GM23338 (cell line): Measurements from ENCODE around the gene MTFR1L. TPM values are rescaled to one million over a fixed set of nuclear protein-coding genes. Genes with fewer than 3 reads are reported as not detected.

Experiments used
- ATAC-seq: fragments of 200-7000 bp; cut with Tn5 transposase; 3 replicates; pipeline ENCODE4 v1.9.1; 2020
- DNase-seq: peaks from one replicate; pipeline ENCODE4 v3.0.0-alpha.2; 2015; ENCODE audit warnings: low spot score
- H2AFZ ChIP-seq: fragments of 200-600 bp; sonication (generic); 2 replicates; pipeline ENCODE4 v1.8.0; 2016; ENCODE audit warnings: antibody characterized with exemption, mild to moderate bottlenecking, moderate library complexity
- H3F3A ChIP-seq: fragments of 200-600 bp; sonication (generic); replicated peaks from 2 replicates; pipeline ENCODE4 v1.8.0; 2017; ENCODE audit warnings: antibody characterized with exemption, mixed run types, low read depth
- H3K27ac ChIP-seq: fragments of 200-600 bp; sonication (generic); 2 replicates; pipeline ENCODE4 v1.6.1; 2016; ENCODE audit warnings: low read depth
- H3K27me3 ChIP-seq: fragments of 200-600 bp; sonication (generic); 2 replicates; pipeline ENCODE4 v1.8.0; 2016; ENCODE audit warnings: mild to moderate bottlenecking, mixed run types, moderate library complexity; ENCODE audit not compliant: insufficient read depth
- H3K36me3 ChIP-seq: fragments of 200-600 bp; sonication (generic); 2 replicates; pipeline ENCODE4 v1.8.0; 2016; ENCODE audit warnings: mild to moderate bottlenecking; ENCODE audit not compliant: insufficient read depth
- H3K4me1 ChIP-seq: fragments of 200-600 bp; sonication (generic); 2 replicates; pipeline ENCODE4 v1.8.0; 2016; ENCODE audit warnings: mild to moderate bottlenecking, moderate library complexity; ENCODE audit not compliant: insufficient read depth
- H3K4me2 ChIP-seq: fragments of 200-600 bp; sonication (generic); 2 replicates; pipeline ENCODE4 v1.7.1; 2017; ENCODE audit warnings: mixed run types
- H3K4me3 ChIP-seq: fragments of 200-600 bp; sonication (generic); 2 replicates; pipeline ENCODE4 v1.6.1; 2016; ENCODE audit warnings: mixed run types
- H3K79me2 ChIP-seq: fragments of 200-600 bp; sonication (generic); replicated peaks from 2 replicates; pipeline ENCODE4 v1.8.0; 2017; ENCODE audit warnings: mild to moderate bottlenecking; ENCODE audit not compliant: insufficient read depth
- H3K9me2 ChIP-seq: fragments of 200-600 bp; sonication (generic); 2 replicates; pipeline ENCODE4 v1.8.0; 2017; ENCODE audit not compliant: insufficient read depth
- H4K20me1 ChIP-seq: fragments of 200-600 bp; sonication (generic); replicated peaks from 2 replicates; pipeline ENCODE4 v1.8.0; 2017; ENCODE audit warnings: mild to moderate bottlenecking; ENCODE audit not compliant: insufficient read depth
- H3K27ac Mint-ChIP-seq: 2 replicates; pipeline ENCODE4 v1.8.0; 2020; ENCODE audit warnings: inconsistent platforms, mild to moderate bottlenecking, moderate library complexity, mixed read lengths
- H3K27me3 Mint-ChIP-seq: 3 replicates; pipeline ENCODE4 v1.8.0; 2022; ENCODE audit warnings: low read depth, mild to moderate bottlenecking, moderate library complexity, mixed read lengths, inconsistent platforms; ENCODE audit not compliant: insufficient read depth, poor library complexity
- H3K36me3 Mint-ChIP-seq: 3 replicates; pipeline ENCODE4 v1.8.0; 2021; ENCODE audit warnings: low read depth, mild to moderate bottlenecking, inconsistent platforms, moderate library complexity, mixed read lengths
- H3K4me1 Mint-ChIP-seq: 3 replicates; pipeline ENCODE4 v1.8.0; 2020; ENCODE audit warnings: mild to moderate bottlenecking, inconsistent platforms, mixed read lengths
- H3K4me3 Mint-ChIP-seq: 3 replicates; pipeline ENCODE4 v1.8.0; 2021; ENCODE audit warnings: moderate library complexity, mild to moderate bottlenecking, inconsistent platforms, mixed read lengths
- H3K9me3 Mint-ChIP-seq: 3 replicates; pipeline ENCODE4 v1.8.0; 2020; ENCODE audit warnings: moderate library complexity, mild to moderate bottlenecking, inconsistent platforms, mixed read lengths
- CREB1 ChIP-seq: fragments of 250-450 bp; sonication (Bioruptor Pico); IDR thresholded peaks from 2 replicates; pipeline ENCODE4 v1.5.0; 2020; ENCODE audit warnings: low read depth, mild to moderate bottlenecking, moderate library complexity
- CTCF ChIP-seq, 2 experiments: fragments of 200-600 bp in 1 of 2; sonication (generic) in 1 of 2; conservative IDR thresholded peaks; 2 replicates each; pipeline versions ENCODE4 v1.5.1 to v1.6.1; 2016 to 2017; ENCODE audit warnings: antibody characterized with exemption in 2 of 2, low read depth in 2 of 2, mild to moderate bottlenecking in 2 of 2, moderate library complexity in 1 of 2
- EZH2 ChIP-seq: fragments of 200-600 bp; sonication (generic); IDR thresholded peaks from one replicate; pipeline ENCODE4 v1.8.0; 2017; ENCODE audit warnings: antibody characterized with exemption, mild to moderate bottlenecking, low read depth; ENCODE audit not compliant: unreplicated experiment
- JUNB ChIP-seq: IDR thresholded peaks from one replicate; pipeline ENCODE4 v1.6.1; 2016; ENCODE audit warnings: antibody characterized with exemption; ENCODE audit not compliant: unreplicated experiment
- NANOG ChIP-seq: IDR thresholded peaks from 2 replicates; pipeline ENCODE4 v1.6.1; 2016; ENCODE audit warnings: antibody characterized with exemption, borderline replicate concordance
- POLR2AphosphoS5 ChIP-seq: IDR thresholded peaks from 2 replicates; pipeline ENCODE4 v1.6.1; 2016; ENCODE audit warnings: antibody characterized with exemption, low read depth
- REST ChIP-seq: IDR thresholded peaks from one replicate; pipeline ENCODE4 v1.6.1; 2018; ENCODE audit warnings: antibody characterized with exemption; ENCODE audit not compliant: unreplicated experiment
- STAT1 ChIP-seq: IDR thresholded peaks from one replicate; pipeline ENCODE4 v1.6.1; 2016; ENCODE audit warnings: antibody characterized with exemption; ENCODE audit not compliant: unreplicated experiment
- ZNF114 ChIP-seq: fragments of 250-450 bp; sonication (Bioruptor Pico); IDR thresholded peaks from 2 replicates; pipeline ENCODE4 v1.5.0; 2020; ENCODE audit warnings: mild to moderate bottlenecking, moderate library complexity
- ZNF331 ChIP-seq: fragments of 250-450 bp; sonication (Bioruptor Pico); IDR thresholded peaks from 2 replicates; pipeline ENCODE4 v1.5.0; 2020; ENCODE audit warnings: low read depth, mild to moderate bottlenecking, moderate library complexity
- ZNF462 ChIP-seq: fragments of 250-450 bp; sonication (Bioruptor Pico); IDR thresholded peaks from 2 replicates; pipeline ENCODE4 v1.5.0; 2020; ENCODE audit warnings: mild to moderate bottlenecking, moderate library complexity
- polyA plus RNA-seq: library from polyadenylated mRNA; unstranded; fragments of >200 nt; fragmentation: Nextera tagmentation; extraction: Ambion mirVana; gene quantifications from 2 replicates; pipeline ENCODE4 v1.2.1, GENCODE V29; 2016
- total RNA-seq: library from RNA; depleted of rRNA; stranded (reverse); fragments of >200 nt; shearing (Covaris generic); gene quantifications from 2 replicates; pipeline ENCODE4 v1.2.3, GENCODE V29; 2014
- TF ChIP-seq, protein P1 (sequence below): IDR thresholded peaks from 2 replicates; pipeline ENCODE4 v1.6.1; 2016; ENCODE audit warnings: antibody characterized with exemption

MTFR1L gene
- total and polyA plus RNA-seq, 2 experiments from 2014 or later, result 14.8 to 22.7 TPM

- TF ChIP-seq NANOG (no peak), ZNF114 (CRISPR knock-in tag) (no peak), STAT1 (no peak), POLR2AphosphoS5 (no peak), JUNB (no peak), CREB1 (CRISPR knock-in tag) (no peak), REST (no peak), CTCF (conservative IDR thresholded peaks at IDR 0.05; ENCODE audit: low read depth in 2 of 2) (no peak)
- TF ChIP-seq, protein P1, sequence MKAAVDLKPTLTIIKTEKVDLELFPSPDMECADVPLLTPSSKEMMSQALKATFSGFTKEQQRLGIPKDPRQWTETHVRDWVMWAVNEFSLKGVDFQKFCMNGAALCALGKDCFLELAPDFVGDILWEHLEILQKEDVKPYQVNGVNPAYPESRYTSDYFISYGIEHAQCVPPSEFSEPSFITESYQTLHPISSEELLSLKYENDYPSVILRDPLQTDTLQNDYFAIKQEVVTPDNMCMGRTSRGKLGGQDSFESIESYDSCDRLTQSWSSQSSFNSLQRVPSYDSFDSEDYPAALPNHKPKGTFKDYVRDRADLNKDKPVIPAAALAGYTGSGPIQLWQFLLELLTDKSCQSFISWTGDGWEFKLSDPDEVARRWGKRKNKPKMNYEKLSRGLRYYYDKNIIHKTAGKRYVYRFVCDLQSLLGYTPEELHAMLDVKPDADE, result no peak
Measured at GRCh38 chr1:25821630-25822091, 1.9 kb downstream of the MTFR1L start (continued).

GRCh38 chr1:25825605-25826004, 5.9 kb downstream of the MTFR1L start:
- peaks cover 33% of the 10 kb centered on the region for H3K36me3 Mint-ChIP-seq
- Histone ChIP-seq H3K9me2 (no peaks in the 10 kb centered on the region), H3F3A (peaks cover 12% of the 10 kb centered on the region), H3K4me1 (peaks cover 8% of the 10 kb centered on the region), H4K20me1 (peaks cover 6% of the 10 kb centered on the region; the same call in 1 of the 2 replicates), H3K4me2 (no peak overlapping the region), H3K4me3 (no peak overlapping the region), H3K27ac (no peak overlapping the region), H3K79me2 (0 out of 2 replicates have a peak, but pooled peaks cover 2% of the 10 kb centered on the region), H2AFZ (no peak overlapping the region), H3K36me3 (peaks cover 27% of the 10 kb centered on the region), H3K27me3 (peaks cover 13% of the 10 kb centered on the region)
- H3K4me3 Mint-ChIP-seq, result no peak overlapping the region
- peaks cover 3% of the 10 kb centered on the region for H3K27me3 Mint-ChIP-seq
- ATAC-seq (no peak), DNase-seq (no peak)
- H3K27ac Mint-ChIP-seq, result no peak overlapping the region
- H3K9me3 Mint-ChIP-seq, result no peaks in the 10 kb centered on the region
- peaks cover 10% of the 10 kb centered on the region for H3K4me1 Mint-ChIP-seq
- TF ChIP-seq, protein P1, result no peak
- TF ChIP-seq EZH2, result no peak
- no peak for TF ChIP-seq ZNF462 (CRISPR knock-in tag)
- no peak for TF ChIP-seq ZNF331 (CRISPR knock-in tag)
- TF ChIP-seq POLR2AphosphoS5, result no peak
